K562 (cell line): ENCODE data around the gene KIRREL1. TPM values are rescaled to one million over a fixed set of nuclear protein-coding genes. Genes with fewer than 3 reads are reported as not detected.

Source experiments
- ARID1B ChIP-seq: fragments of 450-650 bp; IDR thresholded peaks from 2 replicates; pipeline ENCODE4 v1.6.1; 2016; ENCODE audit warnings: antibody characterized with exemption, mild to moderate bottlenecking, inconsistent platforms
- ATF7 ChIP-seq: fragments of 450-650 bp; IDR thresholded peaks from 2 replicates; pipeline ENCODE4 v1.7.1; 2014; ENCODE audit warnings: mild to moderate bottlenecking, moderate library complexity
- BCL6 ChIP-seq: fragments of 250-450 bp; sonication (Bioruptor Pico); IDR thresholded peaks from 2 replicates; pipeline ENCODE4 v1.4.0; 2020
- CHD7 ChIP-seq: fragments of 200-600 bp; sonication (generic); IDR thresholded peaks from one replicate; pipeline ENCODE4 v1.6.1; 2012; ENCODE audit warnings: mild to moderate bottlenecking, low read depth, low read length, inconsistent platforms
- CREB5 ChIP-seq: fragments of 250-450 bp; sonication (Bioruptor Pico); IDR thresholded peaks from 2 replicates; pipeline ENCODE4 v1.5.0; 2020; ENCODE audit warnings: mild to moderate bottlenecking
- DPF2 ChIP-seq: fragments of 450-650 bp; IDR thresholded peaks from 2 replicates; pipeline ENCODE4 v1.6.1; 2016
- ELF4 ChIP-seq: fragments of 450-650 bp; formaldehyde crosslinking; IDR thresholded peaks from 2 replicates; pipeline ENCODE4 v1.4.0; 2022; ENCODE audit warnings: missing genetic modification characterization
- ESRRA ChIP-seq: fragments of 450-650 bp; IDR thresholded peaks from 2 replicates; pipeline ENCODE4 v1.6.1; 2014; ENCODE audit warnings: low read depth, mild to moderate bottlenecking, moderate library complexity, borderline replicate concordance
- FOXA1 ChIP-seq: fragments of 450-650 bp; IDR thresholded peaks from 2 replicates; pipeline ENCODE4 v1.6.1; 2016; ENCODE audit warnings: mild to moderate bottlenecking, borderline replicate concordance
- JUND ChIP-seq, 2 experiments: IDR thresholded peaks; 2 replicates in 1 of 2; 3 replicates in 1 of 2; pipeline ENCODE4 v1.6.1; 2011; ENCODE audit warnings: borderline replicate concordance in 2 of 2, low read depth in 2 of 2, low read length in 2 of 2, improper control_type of control experiment in 1 of 2, missing biosample characterization in 1 of 2, missing genetic modification characterization in 1 of 2, missing genetic modification reagents in 1 of 2
- MED1 ChIP-seq: sonication (generic); formaldehyde crosslinking; IDR thresholded peaks from 2 replicates; pipeline ENCODE4 v1.8.1; 2023; ENCODE audit warnings: missing genetic modification reagents, borderline replicate concordance
- NCOR1 ChIP-seq: fragments of 450-650 bp; IDR thresholded peaks from 2 replicates; pipeline ENCODE4 v1.6.1; 2016; ENCODE audit warnings: mild to moderate bottlenecking, moderate library complexity
- NR2C1 ChIP-seq, 2 experiments: fragments of 450-650 bp; IDR thresholded peaks; 2 replicates each; pipeline ENCODE4 v1.6.1; 2017; ENCODE audit warnings: mild to moderate bottlenecking in 2 of 2, antibody characterized with exemption in 1 of 2, inconsistent platforms in 1 of 2, missing compliant biosample characterization in 1 of 2, missing genetic modification characterization in 1 of 2
- PPARD ChIP-seq: fragments of 250-450 bp; sonication (Bioruptor Pico); IDR thresholded peaks from 2 replicates; pipeline ENCODE4 v1.8.0; 2022; ENCODE audit warnings: inconsistent platforms, mild to moderate bottlenecking, moderate library complexity
- PTBP1 ChIP-seq: fragments of 200-400 bp; formaldehyde crosslinking; IDR thresholded peaks from 2 replicates; pipeline ENCODE4 v1.6.1; 2017; ENCODE audit warnings: low read depth, low read length
- TGIF2 ChIP-seq: sonication (generic); formaldehyde crosslinking; IDR thresholded peaks from 2 replicates; pipeline ENCODE4 v1.8.1; 2022; ENCODE audit warnings: mild to moderate bottlenecking, missing genetic modification reagents, moderate library complexity
- ZNF707 ChIP-seq: fragments of 250-450 bp; sonication (Bioruptor Pico); conservative IDR thresholded peaks from 2 replicates; pipeline ENCODE4 v1.8.0; 2022; ENCODE audit warnings: inconsistent platforms, mild to moderate bottlenecking, moderate library complexity
- polyA plus RNA-seq, 8 experiments: library from polyadenylated mRNA; depleted of rRNA in 4 of 8; stranded (reverse) in 5 of 8; unstranded in 3 of 8; fragments of >200 nt; fragmentation: Nextera tagmentation in 2 of 8; fragmentation: Illumina TruSeq in 1 of 8; extraction: Ambion mirVana in 2 of 8; extraction: Trizol in 1 of 8; gene quantifications; 2 replicates each; pipeline versions ENCODE4 v1.2.1 to v1.2.3, GENCODE V29; 2011 to 2014; ENCODE audit warnings: inconsistent platforms in 1 of 8, missing spikeins in 1 of 8
- total RNA-seq, 7 experiments: library from RNA; depleted of rRNA in 6 of 7; stranded (reverse); fragments of >200 nt in 6 of 7; fragmentation: Illumina TruSeq in 2 of 7; extraction: Trizol in 2 of 7; gene quantifications; 2 replicates each; pipeline versions ENCODE4 v1.2.1 to v1.2.3, GENCODE V29; 2011 to 2021; ENCODE audit warnings: low replicate concordance in 1 of 7

The KIRREL1 gene
- total and polyA plus RNA-seq, 9 of the 15 experiments (the other 6 are each of a cell fraction or from before 2014, with no cell fraction given), result under 0.01 to 0.22 (median 0.03) TPM; not detected in 3

- peak; percentile 97 for TF ChIP-seq JUND (IDR thresholded peaks at IDR 0.05; ENCODE audit: borderline replicate concordance, low read depth, low read length)
- peak; percentile 96; the same call in 2 of the 3 replicates for TF ChIP-seq JUND (tag; IDR thresholded peaks at IDR 0.05; ENCODE audit: borderline replicate concordance, low read depth, low read length)
- no peak for TF ChIP-seq CREB5
- TF ChIP-seq ARID1B, result peak; percentile 72
- no peak for TF ChIP-seq TGIF2 (CRISPR knock-in tag)
- TF ChIP-seq NR2C1 (IDR thresholded peaks at IDR 0.05), result no peak
- peak; percentile 9; the same call in 1 of the 2 replicates for TF ChIP-seq NR2C1 (tag; IDR thresholded peaks at IDR 0.05)
- no peak for TF ChIP-seq FOXA1
- TF ChIP-seq MED1, result no peak
- TF ChIP-seq NCOR1, result peak; percentile 34; the same call in 1 of the 2 replicates
- TF ChIP-seq DPF2, result peak; percentile 70
- TF ChIP-seq ATF7, result no peak; the same call in 1 of the 2 replicates
- no peak for TF ChIP-seq PPARD (CRISPR knock-in tag)
- TF ChIP-seq ESRRA, result no peak
- TF ChIP-seq CHD7, result no peak
- TF ChIP-seq ELF4, result no peak
- no peak for TF ChIP-seq BCL6 (CRISPR knock-in tag)
- no peak for TF ChIP-seq PTBP1
- TF ChIP-seq ZNF707, result no peak
Observed at GRCh38 chr1:158146165-158146564, 152.7 kb downstream of the KIRREL1 start (continued).
